Bronchial epithelial cell (primary cell): ENCODE measurements around the gene BLOC1S1. TPM values are rescaled to one million over a fixed set of nuclear protein-coding genes. Genes with fewer than 3 reads are reported as not detected.

ENCODE experiments used
- DNase-seq: peaks from one replicate; pipeline ENCODE4 v3.0.0-alpha.2; 2010; ENCODE audit warnings: low read depth
- FAIRE-seq: peaks from 2 replicates; lab custom pipeline; 2011; peaks lifted over from hg19 to GRCh38; lab: Jason Lieb, UNC
- H3K27me3 ChIP-seq: 2 replicates; pipeline ENCODE4 v1.5.1; 2011; ENCODE audit warnings: low read length; ENCODE audit not compliant: control insufficient read depth, insufficient read depth
- H3K36me3 ChIP-seq: 2 replicates; pipeline ENCODE4 v1.5.1; 2011; ENCODE audit warnings: low read length; ENCODE audit not compliant: control insufficient read depth, insufficient read depth
- H3K4me3 ChIP-seq: 2 replicates; pipeline ENCODE4 v1.5.1; 2011; ENCODE audit warnings: mild to moderate bottlenecking, low read depth, low read length, control low read depth
- total RNA-seq: library from RNA; depleted of rRNA; stranded (reverse); fragments of >200 nt; gene quantifications from 2 replicates; pipeline ENCODE4 v1.2.1, GENCODE V29; 2014
- TF ChIP-seq, protein P1 (sequence below): IDR thresholded peaks from 2 replicates; pipeline ENCODE4 v1.5.1; 2011; ENCODE audit warnings: mild to moderate bottlenecking, moderate library complexity, low read length, control low read depth, inconsistent platforms; ENCODE audit not compliant: insufficient read depth, severe bottlenecking

The BLOC1S1 gene
- total RNA-seq, 1 donor from 2014 or later: 64.5 TPM

DNA sequence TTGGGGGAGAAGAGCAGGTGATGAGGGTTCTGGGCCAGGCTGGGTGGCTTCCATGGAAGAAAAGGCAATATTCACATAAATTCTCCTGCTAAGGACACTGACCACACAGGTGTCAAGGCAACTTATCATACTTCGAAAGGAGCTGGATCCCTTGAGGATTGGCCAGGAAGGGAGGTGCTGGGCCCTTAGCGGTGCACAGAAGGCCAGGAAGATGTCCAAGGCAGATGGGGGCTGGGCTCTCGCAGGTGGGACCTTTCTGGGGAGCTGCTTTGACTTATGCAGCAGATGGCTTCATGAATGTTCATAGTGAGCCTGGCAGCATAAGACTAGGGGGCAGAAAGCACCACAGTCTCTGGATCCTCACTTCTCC lies 9.1 kb downstream of the BLOC1S1 start:
- no peak for DNase-seq
- Histone ChIP-seq H3K36me3 (peaks cover 26% of the 10 kb centered on the region), H3K4me3 (no peak overlapping the region), H3K27me3 (no peaks in the 10 kb centered on the region)
- TF ChIP-seq, protein P1, sequence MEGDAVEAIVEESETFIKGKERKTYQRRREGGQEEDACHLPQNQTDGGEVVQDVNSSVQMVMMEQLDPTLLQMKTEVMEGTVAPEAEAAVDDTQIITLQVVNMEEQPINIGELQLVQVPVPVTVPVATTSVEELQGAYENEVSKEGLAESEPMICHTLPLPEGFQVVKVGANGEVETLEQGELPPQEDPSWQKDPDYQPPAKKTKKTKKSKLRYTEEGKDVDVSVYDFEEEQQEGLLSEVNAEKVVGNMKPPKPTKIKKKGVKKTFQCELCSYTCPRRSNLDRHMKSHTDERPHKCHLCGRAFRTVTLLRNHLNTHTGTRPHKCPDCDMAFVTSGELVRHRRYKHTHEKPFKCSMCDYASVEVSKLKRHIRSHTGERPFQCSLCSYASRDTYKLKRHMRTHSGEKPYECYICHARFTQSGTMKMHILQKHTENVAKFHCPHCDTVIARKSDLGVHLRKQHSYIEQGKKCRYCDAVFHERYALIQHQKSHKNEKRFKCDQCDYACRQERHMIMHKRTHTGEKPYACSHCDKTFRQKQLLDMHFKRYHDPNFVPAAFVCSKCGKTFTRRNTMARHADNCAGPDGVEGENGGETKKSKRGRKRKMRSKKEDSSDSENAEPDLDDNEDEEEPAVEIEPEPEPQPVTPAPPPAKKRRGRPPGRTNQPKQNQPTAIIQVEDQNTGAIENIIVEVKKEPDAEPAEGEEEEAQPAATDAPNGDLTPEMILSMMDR: no peak
- no peak for FAIRE-seq

DNA sequence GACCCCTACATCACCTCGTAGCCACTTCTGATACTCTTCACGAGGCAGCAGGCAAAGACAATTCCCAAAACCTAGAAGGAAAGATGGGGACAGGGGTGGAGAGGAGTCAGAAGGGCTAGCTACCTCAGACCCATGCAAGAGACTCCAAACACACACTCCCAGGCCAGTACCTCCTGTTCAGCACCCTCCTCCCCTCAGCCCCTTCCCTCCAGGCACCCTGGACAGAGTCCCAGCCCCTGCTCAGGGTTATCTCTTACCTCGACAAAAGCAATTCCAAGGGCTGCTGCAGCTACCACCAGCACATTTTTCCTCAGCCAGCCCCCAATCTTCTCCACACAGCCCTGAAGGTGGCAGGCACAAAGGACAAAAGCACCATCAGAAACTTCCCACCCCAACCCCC lies 9.7 kb downstream of the BLOC1S1 start:
- DNase-seq (no peak), FAIRE-seq (no peak)
- no peaks in the 10 kb centered on the region for H3K27me3 ChIP-seq
- peaks cover 26% of the 10 kb centered on the region for H3K36me3 ChIP-seq
- H3K4me3 ChIP-seq: no peak overlapping the region
- TF ChIP-seq, protein P1: no peak

DNA sequence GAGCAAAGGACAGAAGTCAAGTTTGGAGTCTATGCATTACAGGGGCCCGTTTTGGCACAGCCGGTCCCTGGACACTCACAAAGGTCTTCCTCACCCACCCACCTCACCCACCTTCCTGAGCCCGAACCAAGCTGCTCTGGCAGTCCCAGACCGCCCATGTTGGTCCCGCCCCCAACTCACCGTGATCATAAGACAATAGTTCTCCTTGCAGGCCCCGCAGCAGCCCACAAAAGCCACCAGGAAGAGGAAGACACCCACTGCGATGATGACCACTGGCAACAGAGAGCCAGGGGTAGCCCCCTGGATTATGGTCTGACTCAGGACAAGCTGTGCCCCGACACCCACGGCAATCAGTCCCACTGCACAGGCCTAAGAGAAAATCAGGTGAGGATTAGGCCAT lies 11.1 kb downstream of the BLOC1S1 start:
- no peak for DNase-seq
- peaks cover 26% of the 10 kb centered on the region for H3K36me3 ChIP-seq
- no peaks in the 10 kb centered on the region for H3K27me3 ChIP-seq
- no peak for FAIRE-seq
- TF ChIP-seq, protein P1: no peak
- H3K4me3 ChIP-seq: peak overlapping the region; percentile 85

DNA sequence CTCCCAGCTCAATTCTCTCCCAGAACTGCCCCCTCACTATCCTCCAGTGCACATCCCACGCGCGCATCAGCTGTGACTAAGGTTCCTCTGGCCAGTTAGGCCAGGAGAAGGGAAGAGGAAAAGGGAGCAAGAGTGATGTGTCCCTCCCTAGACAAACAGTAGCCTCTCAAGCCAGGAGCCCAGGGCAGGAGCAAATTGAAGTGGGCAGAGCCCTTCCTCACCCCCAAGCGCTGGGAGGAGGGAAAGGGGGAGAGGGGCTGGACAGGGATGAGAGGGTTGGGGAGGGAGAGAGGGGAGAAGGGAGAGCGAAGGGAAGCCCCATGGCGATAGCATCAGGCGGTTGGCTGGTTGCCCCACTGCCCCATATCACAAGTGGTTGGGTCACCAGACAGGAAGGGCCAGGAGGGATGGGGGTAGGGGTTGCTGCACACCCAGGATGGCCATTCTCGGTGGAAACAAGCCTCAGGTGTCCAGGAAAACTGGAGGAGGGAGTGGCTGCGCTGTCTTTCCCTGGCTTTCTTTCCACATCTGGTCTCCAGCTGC lies 11.9 kb downstream of the BLOC1S1 start:
- H3K27me3 ChIP-seq: no peaks in the 10 kb centered on the region
- peaks cover 26% of the 10 kb centered on the region for H3K36me3 ChIP-seq
- DNase-seq: peak; percentile 25
- H3K4me3 ChIP-seq: peak overlapping the region; percentile 85
- TF ChIP-seq, protein P1: no peak
- FAIRE-seq: no peak

DNA sequence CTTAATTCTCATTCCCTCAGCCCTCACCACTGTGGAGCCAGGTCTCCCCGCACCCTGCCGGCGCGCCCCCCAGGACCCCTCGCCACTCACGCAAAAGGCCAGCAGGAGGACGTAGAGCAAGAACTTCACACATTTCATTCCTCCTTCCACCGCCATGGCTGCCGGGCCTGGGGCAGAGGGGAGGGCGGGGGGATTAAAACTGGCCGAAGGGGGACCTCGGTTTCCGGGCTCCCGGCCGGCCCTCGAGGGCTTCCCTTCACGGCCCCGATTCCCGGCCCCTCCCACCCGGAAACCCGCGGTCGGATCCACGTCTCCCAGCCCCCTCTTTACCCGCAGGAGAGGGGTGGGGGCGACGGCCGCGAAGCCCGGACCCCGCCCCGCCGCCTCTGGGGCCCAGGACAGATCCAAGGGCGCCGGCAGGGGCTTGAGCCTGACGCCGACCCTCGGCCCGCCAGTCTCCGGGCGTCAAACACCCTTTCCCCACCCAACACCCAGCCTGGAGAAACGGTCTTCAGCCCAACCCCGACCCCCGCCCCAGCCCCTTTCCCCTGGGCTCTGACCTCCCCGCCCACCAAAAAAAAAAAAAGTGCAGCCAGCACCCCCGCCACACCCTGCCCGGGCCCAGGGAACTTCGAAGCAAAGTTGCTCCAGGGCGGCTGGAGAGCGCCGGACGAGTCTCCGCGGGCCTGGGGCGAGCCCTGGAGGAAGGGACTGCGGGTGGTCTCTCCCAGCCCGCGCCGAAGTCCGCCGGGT lies 12.5 kb downstream of the BLOC1S1 start:
- FAIRE-seq (no peak), DNase-seq (no peak)
- H3K27me3 ChIP-seq: no peaks in the 10 kb centered on the region
- TF ChIP-seq, protein P1: no peak
- H3K4me3 ChIP-seq: peak overlapping the region; percentile 85
- H3K36me3 ChIP-seq: peaks cover 26% of the 10 kb centered on the region
